NCI-H226 (cell line): ENCODE data around the gene ATXN1.
"Not testable (repeated sequence)": the region's sequence is repeated elsewhere in the genome, so short reads cannot be mapped to it uniquely, and the experiment has no call there.

Experiments used
- DNase-seq: peaks from one replicate; pipeline ENCODE4 v3.0.0-alpha.2; 2015

ATXN1 gene

GRCh38 chr6:16468991-16469615, 292.2 kb downstream of the ATXN1 start:
- no peak for DNase-seq

GRCh38 chr6:16466800-16467553, 294.3 kb downstream of the ATXN1 start:
- DNase-seq: no peak

GRCh38 chr6:16464045-16464444, 297.2 kb downstream of the ATXN1 start:
- no peak for DNase-seq

GRCh38 chr6:16463246-16463645, 298.0 kb downstream of the ATXN1 start:
- not testable (repeated sequence) for DNase-seq

GRCh38 chr6:16461491-16461890, 299.8 kb downstream of the ATXN1 start:
- DNase-seq: no peak

- not testable (repeated sequence) for DNase-seq
These were observed 301.8 kb downstream of the ATXN1 start for GRCh38 chr6:16459472-16459871.

- DNase-seq: no peak
These were observed 308.9 kb downstream of the ATXN1 start for GRCh38 chr6:16452348-16452747.

- DNase-seq: peak; percentile 52
These were observed 310.4 kb downstream of the ATXN1 start for GRCh38 chr6:16450821-16451220.

GRCh38 chr6:16450285-16450684, 311.0 kb downstream of the ATXN1 start:
- DNase-seq: peak; percentile 85

- DNase-seq: peak; percentile 40
These were observed 315.0 kb downstream of the ATXN1 start for GRCh38 chr6:16446273-16446672.

GRCh38 chr6:16442031-16442430, 319.2 kb downstream of the ATXN1 start:
- DNase-seq: no peak

GRCh38 chr6:16441262-16441661, 320.0 kb downstream of the ATXN1 start:
- no peak for DNase-seq

- DNase-seq: no peak
These were observed 320.5 kb downstream of the ATXN1 start for GRCh38 chr6:16440636-16441212.

GRCh38 chr6:16438718-16439591, 322.3 kb downstream of the ATXN1 start:
- no peak for DNase-seq

GRCh38 chr6:16437984-16438383, 323.3 kb downstream of the ATXN1 start:
- DNase-seq: no peak

GRCh38 chr6:16437095-16437494, 324.2 kb downstream of the ATXN1 start:
- DNase-seq: no peak

GRCh38 chr6:16436550-16436949, 324.7 kb downstream of the ATXN1 start:
- no peak for DNase-seq

GRCh38 chr6:16434885-16435284, 326.4 kb downstream of the ATXN1 start:
- DNase-seq: no peak

- DNase-seq: no peak
These were observed 327.8 kb downstream of the ATXN1 start for GRCh38 chr6:16433338-16433890.

- DNase-seq: no peak
These were observed 328.9 kb downstream of the ATXN1 start for GRCh38 chr6:16432075-16433032.

- no peak for DNase-seq
These were observed 330.2 kb downstream of the ATXN1 start for GRCh38 chr6:16431106-16431505.
